HEK293 (cell line): ENCODE measurements around the gene VDR.

ENCODE experiments used
- CTCF ChIP-seq: fragments of 450-650 bp; formaldehyde crosslinking; IDR thresholded peaks from 2 replicates; pipeline ENCODE4 v1.5.1; 2016; ENCODE audit warnings: missing biosample characterization, missing genetic modification characterization
- HOXD13 ChIP-seq: sonication (generic); formaldehyde crosslinking; IDR thresholded peaks from 2 replicates; pipeline ENCODE4 v1.8.0; 2022; ENCODE audit warnings: missing genetic modification reagents, borderline replicate concordance
- KLF1 ChIP-seq: fragments of 450-650 bp; formaldehyde crosslinking; IDR thresholded peaks from 2 replicates; pipeline ENCODE4 v1.5.1; 2016; ENCODE audit warnings: missing biosample characterization, missing genetic modification characterization
- KLF17 ChIP-seq: fragments of 450-650 bp; formaldehyde crosslinking; IDR thresholded peaks from 2 replicates; pipeline ENCODE4 v1.5.1; 2016; ENCODE audit warnings: missing biosample characterization, missing genetic modification characterization
- MEIS1 ChIP-seq: sonication (generic); formaldehyde crosslinking; IDR thresholded peaks from 2 replicates; pipeline ENCODE4 v1.8.1; 2022; ENCODE audit warnings: missing genetic modification reagents, mild to moderate bottlenecking, borderline replicate concordance
- PRDM1 ChIP-seq: fragments of 450-650 bp; formaldehyde crosslinking; IDR thresholded peaks from 2 replicates; pipeline ENCODE4; 2016; ENCODE audit warnings: missing biosample characterization, missing genetic modification characterization
- PRDM6 ChIP-seq: fragments of 450-650 bp; formaldehyde crosslinking; IDR thresholded peaks from 2 replicates; pipeline ENCODE4 v1.5.1; 2017; ENCODE audit warnings: missing biosample characterization, missing genetic modification characterization
- SCRT1 ChIP-seq: fragments of 450-650 bp; formaldehyde crosslinking; IDR thresholded peaks from 2 replicates; pipeline ENCODE4 v1.5.1; 2016; ENCODE audit warnings: missing biosample characterization, missing genetic modification characterization, borderline replicate concordance
- SETDB1 ChIP-seq: IDR thresholded peaks from one replicate; pipeline ENCODE4 v1.6.1; 2017; ENCODE audit warnings: mild to moderate bottlenecking, low read length, moderate library complexity, mixed read lengths; ENCODE audit not compliant: insufficient read length
- SP3 ChIP-seq: fragments of 450-650 bp; formaldehyde crosslinking; IDR thresholded peaks from 2 replicates; pipeline ENCODE4 v1.5.1; 2016; ENCODE audit warnings: missing biosample characterization, missing genetic modification characterization
- YY1 ChIP-seq: fragments of 450-650 bp; formaldehyde crosslinking; IDR thresholded peaks from 2 replicates; pipeline ENCODE4 v1.5.1; 2018; ENCODE audit warnings: missing biosample characterization, missing genetic modification characterization
- ZBTB17 ChIP-seq: fragments of 450-650 bp; formaldehyde crosslinking; IDR thresholded peaks from 2 replicates; pipeline ENCODE4 v1.5.1; 2016; ENCODE audit warnings: missing biosample characterization, missing genetic modification characterization
- ZBTB6 ChIP-seq: fragments of 450-650 bp; formaldehyde crosslinking; IDR thresholded peaks from 2 replicates; pipeline ENCODE4 v1.5.1; 2017; ENCODE audit warnings: missing biosample characterization, missing genetic modification characterization
- ZBTB8A ChIP-seq: fragments of 450-650 bp; formaldehyde crosslinking; IDR thresholded peaks from 2 replicates; pipeline ENCODE4 v1.5.1; 2016; ENCODE audit warnings: missing biosample characterization, missing genetic modification characterization
- ZFP41 ChIP-seq: fragments of 450-650 bp; formaldehyde crosslinking; IDR thresholded peaks from 2 replicates; pipeline ENCODE4 v1.5.1; 2016; ENCODE audit warnings: missing biosample characterization, missing genetic modification characterization, borderline replicate concordance
- ZFP69B ChIP-seq: fragments of 450-650 bp; formaldehyde crosslinking; IDR thresholded peaks from 2 replicates; pipeline ENCODE4 v1.5.1; 2016; ENCODE audit warnings: missing biosample characterization, missing genetic modification characterization
- ZNF140 ChIP-seq: fragments of 450-650 bp; formaldehyde crosslinking; IDR thresholded peaks from 2 replicates; pipeline ENCODE4 v1.5.1; 2016; ENCODE audit warnings: missing biosample characterization, missing genetic modification characterization
- ZNF16 ChIP-seq: fragments of 450-650 bp; formaldehyde crosslinking; IDR thresholded peaks from 2 replicates; pipeline ENCODE4 v1.5.1; 2016; ENCODE audit warnings: low read depth, missing biosample characterization, missing genetic modification characterization
- ZNF175 ChIP-seq: fragments of 450-650 bp; formaldehyde crosslinking; IDR thresholded peaks from 2 replicates; pipeline ENCODE4 v1.5.1; 2016; ENCODE audit warnings: missing biosample characterization, missing genetic modification characterization
- ZNF19 ChIP-seq: fragments of 450-650 bp; formaldehyde crosslinking; IDR thresholded peaks from 2 replicates; pipeline ENCODE4; 2016; ENCODE audit warnings: missing biosample characterization, missing genetic modification characterization, low read depth
- ZNF239 ChIP-seq: fragments of 450-650 bp; formaldehyde crosslinking; IDR thresholded peaks from 2 replicates; pipeline ENCODE4 v1.5.1; 2016; ENCODE audit warnings: missing biosample characterization, missing genetic modification characterization
- ZNF341 ChIP-seq: fragments of 450-650 bp; formaldehyde crosslinking; IDR thresholded peaks from 2 replicates; pipeline ENCODE4; 2016; ENCODE audit warnings: low read depth, missing biosample characterization, missing genetic modification characterization
- ZNF362 ChIP-seq: fragments of 450-650 bp; formaldehyde crosslinking; IDR thresholded peaks from 2 replicates; pipeline ENCODE4 v1.5.1; 2016; ENCODE audit warnings: missing biosample characterization, missing genetic modification characterization
- ZNF513 ChIP-seq: fragments of 450-650 bp; IDR thresholded peaks from 2 replicates; pipeline ENCODE4 v1.5.1; 2018; ENCODE audit warnings: missing biosample characterization, missing genetic modification characterization
- ZNF571 ChIP-seq: fragments of 450-650 bp; formaldehyde crosslinking; IDR thresholded peaks from 2 replicates; pipeline ENCODE4 v1.5.0; 2017; ENCODE audit warnings: missing biosample characterization, missing genetic modification characterization
- ZNF580 ChIP-seq: fragments of 450-650 bp; formaldehyde crosslinking; IDR thresholded peaks from 2 replicates; pipeline ENCODE4 v1.5.1; 2016; ENCODE audit warnings: missing biosample characterization, missing genetic modification characterization
- ZNF626 ChIP-seq: fragments of 450-650 bp; sonication (Bioruptor Pico); formaldehyde crosslinking; IDR thresholded peaks from 2 replicates; pipeline ENCODE4 v1.5.1; 2018; ENCODE audit warnings: missing biosample characterization, missing genetic modification characterization, inconsistent platforms
- ZNF843 ChIP-seq: fragments of 450-650 bp; formaldehyde crosslinking; IDR thresholded peaks from 2 replicates; pipeline ENCODE4 v1.5.1; 2016; ENCODE audit warnings: missing biosample characterization, missing genetic modification characterization
- TF ChIP-seq, protein P1 (sequence below): fragments of 450-650 bp; formaldehyde crosslinking; IDR thresholded peaks from 2 replicates; pipeline ENCODE4; 2016; ENCODE audit warnings: missing biosample characterization, missing genetic modification characterization

VDR gene

DNA sequence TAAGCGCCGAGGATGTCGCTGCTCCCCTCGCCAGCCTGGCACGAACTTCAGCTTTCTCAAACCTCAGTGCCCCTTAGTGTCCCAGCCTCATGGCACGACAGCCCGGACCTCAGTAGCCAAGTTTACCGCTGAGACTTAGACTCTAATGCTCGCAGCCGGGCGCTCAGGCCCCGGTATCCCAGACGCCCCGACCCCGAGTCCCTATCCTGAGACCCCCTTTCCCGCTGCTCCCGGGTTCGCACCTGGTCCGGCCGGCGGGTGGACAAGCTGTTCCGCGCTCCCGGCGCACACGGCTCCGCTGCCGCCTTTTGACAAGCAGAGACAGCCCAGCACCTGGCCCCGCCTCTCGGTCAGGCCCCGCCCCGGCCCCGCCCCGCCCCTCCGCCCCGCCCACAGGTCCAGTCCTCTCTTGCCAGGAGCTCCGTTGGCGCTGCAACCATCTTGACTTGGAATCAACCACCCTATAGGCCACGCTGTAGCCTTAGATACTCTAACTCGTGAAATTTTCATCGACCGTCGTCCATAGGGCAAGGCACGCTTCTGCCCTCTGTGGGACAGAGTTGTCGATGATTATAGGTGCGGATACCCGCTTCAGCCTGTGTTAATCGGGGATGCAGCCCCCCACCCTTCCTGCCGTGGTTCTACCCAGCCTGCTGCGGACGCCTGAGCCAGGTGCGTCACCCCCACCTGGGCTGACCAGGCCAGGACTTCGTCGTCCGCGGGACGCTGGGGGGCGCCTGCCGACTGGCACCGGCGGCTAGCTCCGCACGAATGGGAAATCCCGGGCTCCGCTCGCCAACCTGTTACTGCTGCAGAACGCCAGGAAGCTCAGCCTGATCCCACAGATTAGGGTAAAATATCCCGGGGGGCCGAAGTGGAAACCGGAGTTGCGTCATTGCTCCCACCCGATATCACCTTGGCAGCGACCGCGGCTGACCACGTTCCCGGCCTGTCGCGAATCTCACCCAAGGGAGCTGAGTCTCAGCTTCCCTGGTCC, at the start of gene VDR (continued):
- TF ChIP-seq KLF1 (tag by site-specific recombination) (0 out of 2 replicates have a peak, but pooled peaks have one; percentile 28), ZNF843 (tag by site-specific recombination) (peak; percentile 35; the same call in 1 of the 2 replicates), ZNF19 (tag by site-specific recombination) (no peak), ZNF571 (tag by site-specific recombination) (no peak), SP3 (tag by site-specific recombination) (peak; percentile 59), ZNF16 (tag by site-specific recombination) (no peak), ZBTB17 (peak; percentile 65), MEIS1 (CRISPR knock-in tag) (no peak), ZNF362 (tag by site-specific recombination) (no peak; the same call in 1 of the 2 replicates), YY1 (tag by site-specific recombination) (peak; percentile 44; the same call in 1 of the 2 replicates), ZNF140 (tag by site-specific recombination) (no peak), ZNF341 (peak; percentile 93), HOXD13 (CRISPR knock-in tag) (no peak), ZFP41 (tag by site-specific recombination) (no peak), PRDM6 (no peak), KLF17 (tag by site-specific recombination) (peak; percentile 21; the same call in 1 of the 2 replicates), ZNF513 (tag by site-specific recombination) (no peak), ZNF626 (tag by site-specific recombination) (no peak), SCRT1 (tag by site-specific recombination) (peak; percentile 79), SETDB1 (no peak), ZNF580 (tag by site-specific recombination) (no peak), ZFP69B (tag by site-specific recombination) (no peak), PRDM1 (no peak), ZBTB6 (peak; percentile 48; the same call in 1 of the 2 replicates), ZNF175 (tag by site-specific recombination) (no peak), ZNF239 (no peak), CTCF (tag by site-specific recombination) (peak; percentile 98), ZBTB8A (tag by site-specific recombination) (peak; percentile 36)
- TF ChIP-seq, protein P1, sequence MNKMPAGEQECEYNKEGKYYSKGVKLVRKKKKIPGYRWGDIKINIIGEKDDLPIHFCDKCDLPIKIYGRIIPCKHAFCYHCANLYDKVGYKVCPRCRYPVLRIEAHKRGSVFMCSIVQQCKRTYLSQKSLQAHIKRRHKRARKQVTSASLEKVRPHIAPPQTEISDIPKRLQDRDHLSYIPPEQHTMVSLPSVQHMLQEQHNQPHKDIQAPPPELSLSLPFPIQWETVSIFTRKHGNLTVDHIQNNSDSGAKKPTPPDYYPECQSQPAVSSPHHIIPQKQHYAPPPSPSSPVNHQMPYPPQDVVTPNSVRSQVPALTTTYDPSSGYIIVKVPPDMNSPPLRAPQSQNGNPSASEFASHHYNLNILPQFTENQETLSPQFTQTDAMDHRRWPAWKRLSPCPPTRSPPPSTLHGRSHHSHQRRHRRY (tag by site-specific recombination), result no peak
